ENCODE measurements around the gene PIGA.
A peak's percentile ranks its signal among the peaks of the same experiment; 100 is the strongest.
"Not testable (repeated sequence)": the region's sequence is repeated elsewhere in the genome, so short reads cannot be mapped to it uniquely, and the experiment has no call there.

PIGA gene

GRCh38 chrX:15320297-15320696 lies 15.0 kb downstream of the PIGA start:
- DNase-seq = no peak

DNA sequence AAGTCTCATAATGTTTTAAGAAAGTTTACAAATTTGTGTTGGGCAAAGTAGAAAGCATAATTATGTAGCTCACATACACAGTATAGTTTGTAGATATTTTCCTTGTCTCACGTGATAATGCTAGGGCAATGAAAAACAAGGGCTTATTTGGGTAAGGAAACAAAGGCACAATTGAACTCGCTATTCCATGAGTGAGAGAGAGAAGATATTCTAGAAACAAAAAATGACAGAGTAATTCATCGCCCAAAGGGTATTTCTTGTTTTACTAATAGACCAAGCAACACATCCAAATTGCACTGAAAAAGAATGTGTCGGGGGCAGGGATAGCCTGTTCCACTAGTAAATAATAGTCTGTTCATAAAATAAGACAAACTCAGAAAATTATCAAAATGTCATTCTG lies 16.2 kb downstream of the PIGA start:
- DNase-seq = no peak

- DNase-seq = no peak
These were observed 19.8 kb downstream of the PIGA start, which contains the start of gene ASB11 for GRCh38 chrX:15315509-15315908. ASB11 (minus strand) TSS chrX:15315640; CDS start chrX:15315605, 35 bp downstream.

DNA sequence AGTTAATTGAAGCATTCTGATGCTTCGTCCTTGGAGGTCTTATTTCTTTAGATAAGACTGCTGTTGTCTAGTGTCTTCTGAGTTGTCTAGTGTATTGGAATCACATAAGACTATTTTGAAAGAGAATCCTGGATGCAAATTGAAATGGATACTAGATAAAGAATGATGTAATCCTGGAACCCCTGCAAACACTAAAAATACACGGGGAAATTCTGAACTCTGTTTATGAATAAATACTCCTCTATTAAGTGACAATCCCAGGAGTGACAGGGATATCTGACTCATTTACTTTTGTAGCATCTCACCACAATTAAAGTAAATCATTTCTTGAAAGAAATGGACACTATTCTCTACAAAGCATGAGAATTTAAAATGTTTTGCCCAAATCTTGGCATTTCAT lies 20.9 kb downstream of the PIGA start:
- DNase-seq = no peak

DNA sequence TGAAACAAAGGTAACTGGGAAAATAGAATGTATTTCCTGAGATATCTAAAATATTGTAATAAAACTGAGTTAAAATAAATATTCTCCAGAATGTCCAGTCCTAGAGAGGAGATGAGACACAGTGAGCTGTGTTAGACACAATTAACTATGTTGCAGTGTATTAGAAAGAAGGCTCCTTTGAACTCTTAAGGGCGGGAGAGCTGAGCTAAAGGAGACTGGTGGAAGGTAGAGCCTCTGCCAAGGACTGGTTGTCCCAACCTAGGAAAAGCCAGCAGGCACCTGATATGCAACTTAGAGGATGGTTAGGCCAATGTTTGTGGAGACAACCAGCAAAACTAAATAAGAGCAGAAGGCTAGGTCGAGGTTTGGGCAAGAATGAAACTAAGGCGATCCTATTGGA lies 24.2 kb downstream of the PIGA start:
- DNase-seq = no peak

- DNase-seq = no peak
These were observed 25.2 kb downstream of the PIGA start for GRCh38 chrX:15310117-15310516.

GRCh38 chrX:15305899-15306298 lies 29.4 kb downstream of the PIGA start:
- DNase-seq = not testable (repeated sequence)

DNA sequence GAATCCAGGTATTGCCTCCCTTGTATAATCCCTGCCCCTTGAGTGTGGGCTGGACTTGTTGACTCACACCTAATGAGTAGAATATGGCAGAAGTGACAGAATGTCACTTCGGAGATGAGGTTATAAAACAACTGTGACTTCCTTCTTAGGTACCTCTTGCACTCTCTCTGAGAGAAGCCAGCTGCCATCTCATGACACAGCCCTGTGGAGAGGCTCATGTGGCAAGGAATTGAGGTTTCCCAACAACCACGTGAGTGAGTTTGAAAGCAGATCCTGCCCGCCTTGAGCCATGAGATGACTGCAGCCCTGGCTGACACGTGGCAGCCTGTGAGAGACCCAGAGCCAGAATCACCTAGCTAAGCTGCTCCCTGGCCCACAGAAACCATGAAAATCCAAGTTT lies 33.4 kb downstream of the PIGA start:
- DNase-seq = no peak

GRCh38 chrX:15299941-15300851 lies 35.1 kb downstream of the PIGA start:
- DNase-seq = peak; percentile 3

- DNase-seq = no peak
These were observed 36.5 kb downstream of the PIGA start for GRCh38 chrX:15298780-15299179.

GRCh38 chrX:15298201-15298600 lies 37.1 kb downstream of the PIGA start:
- DNase-seq = no peak

GRCh38 chrX:15293451-15293850 lies 41.9 kb downstream of the PIGA start:
- no peak for DNase-seq

GRCh38 chrX:15292861-15293260 lies 42.5 kb downstream of the PIGA start:
- no peak for DNase-seq

DNA sequence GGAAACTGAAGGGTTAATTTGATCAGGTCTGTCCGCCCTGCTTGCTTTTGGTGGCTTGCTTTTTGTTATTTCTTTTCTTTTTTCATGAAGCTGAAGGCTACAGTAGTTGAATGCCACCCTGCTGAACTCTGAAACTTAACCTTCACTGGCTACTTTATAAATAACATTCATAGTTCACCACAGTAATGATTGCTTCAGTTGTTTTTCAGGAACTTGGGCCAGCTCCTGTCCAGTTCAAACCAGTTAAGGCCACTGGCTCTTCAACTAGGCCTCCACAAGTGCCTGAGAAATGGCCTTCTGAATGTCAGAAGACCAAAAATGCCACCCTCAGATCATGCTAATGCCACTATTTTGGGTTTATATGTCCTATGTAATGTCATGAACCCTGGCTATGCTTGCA lies 57.7 kb downstream of the PIGA start:
- no peak for DNase-seq

DNA sequence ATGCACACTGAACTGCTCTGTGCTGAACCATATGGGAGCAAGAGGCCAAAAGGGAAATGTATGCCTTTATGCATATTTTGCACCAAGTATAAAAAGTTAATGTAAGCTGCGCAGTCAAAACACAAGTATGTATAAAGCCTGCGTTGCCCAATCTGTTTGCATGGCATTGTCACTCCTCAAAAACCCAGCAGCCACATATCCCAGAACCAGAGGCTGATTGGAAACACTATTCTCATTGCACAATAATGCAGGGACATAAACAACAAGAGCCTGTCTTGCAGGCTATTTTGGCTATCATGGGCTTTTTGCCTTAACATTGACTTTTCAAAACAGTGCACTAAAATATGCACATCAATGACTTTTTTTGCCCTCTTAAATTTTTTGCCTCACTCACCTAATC lies 60.4 kb downstream of the PIGA start:
- no peak for DNase-seq

DNA sequence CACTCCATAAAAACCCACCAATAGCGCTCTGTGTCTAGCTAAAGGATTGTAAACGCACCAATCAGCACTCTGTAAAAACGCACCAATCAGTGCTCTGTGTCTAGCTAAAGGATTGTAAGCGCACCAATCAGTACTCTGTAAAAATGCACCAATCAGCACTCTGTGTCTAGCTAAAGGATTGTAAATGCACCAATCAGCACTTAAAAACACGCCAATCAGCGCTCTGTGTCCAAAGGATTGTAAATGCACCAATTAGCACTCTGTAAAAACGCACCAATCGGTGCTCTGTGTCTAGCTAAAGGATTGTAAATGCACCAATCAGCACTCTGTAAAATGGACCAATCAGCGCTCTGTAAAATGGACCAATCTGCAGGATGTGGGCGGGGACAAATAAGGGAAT lies 62.0 kb downstream of the PIGA start:
- DNase-seq = not testable (repeated sequence)

DNA sequence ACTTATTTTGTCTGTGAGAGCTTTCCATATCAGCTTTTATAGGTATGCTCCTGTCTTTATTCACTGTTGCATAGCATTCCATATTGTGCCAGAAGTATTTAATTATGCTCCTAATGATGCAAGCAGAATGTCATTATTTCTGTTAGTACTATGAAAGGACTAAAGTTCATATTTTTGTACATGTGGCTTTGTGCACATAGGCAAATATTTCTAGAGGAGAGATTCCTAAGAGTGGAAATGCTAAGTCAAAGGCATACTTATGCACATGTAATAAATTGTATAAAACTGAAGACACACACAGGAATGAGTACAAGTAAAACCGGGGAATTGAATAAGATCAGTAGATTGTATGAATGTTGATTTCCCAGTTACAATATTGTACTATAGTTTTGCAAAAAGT lies 63.6 kb downstream of the PIGA start:
- no peak for DNase-seq

- DNase-seq = peak; percentile 19
These were observed 65.5 kb downstream of the PIGA start, which contains the start of gene ASB9 for GRCh38 chrX:15269618-15270521. ASB9 (minus strand) TSS chrX:15270083; CDS start chrX:15269874, 209 bp downstream.
